Stimulated activated CD4-positive, alpha-beta T cell treated with anti-CD3 and anti-CD28 coated beads, Interleukin-1b, Interleukin-23, amount 100 ng/mL, for 24 hours (primary cell): ENCODE measurements around the gene SERPINI2.
"Not testable (repeated sequence)": the region's sequence is repeated elsewhere in the genome, so short reads cannot be mapped to it uniquely, and the experiment has no call there.

ENCODE experiments used
- DNase-seq, 4 experiments: peaks; one replicate each; pipeline ENCODE4 v3.0.0-alpha.2; 2020; ENCODE audit warnings: low read depth in 4 of 4, low spot score in 1 of 4

The SERPINI2 gene

GRCh38 chr3:167450675-167451074, 23.2 kb downstream of the SERPINI2 start:
- DNase-seq: no peak

GRCh38 chr3:167450195-167450594, 23.6 kb downstream of the SERPINI2 start:
- no peak for DNase-seq

GRCh38 chr3:167445491-167445890, 28.4 kb downstream of the SERPINI2 start:
- DNase-seq: no peak

- DNase-seq: no peak
Measured at GRCh38 chr3:167441256-167441655, 32.6 kb downstream of the SERPINI2 start.

GRCh38 chr3:167437428-167438139, 36.3 kb downstream of the SERPINI2 start:
- no peak for DNase-seq

- DNase-seq: not testable (repeated sequence)
Measured at GRCh38 chr3:167426962-167427361, 46.9 kb downstream of the SERPINI2 start.

GRCh38 chr3:167422396-167422795, 51.4 kb downstream of the SERPINI2 start:
- DNase-seq: not testable (repeated sequence)

GRCh38 chr3:167409611-167410010, 64.2 kb downstream of the SERPINI2 start:
- no peak for DNase-seq

GRCh38 chr3:167406876-167407492, 66.9 kb downstream of the SERPINI2 start:
- DNase-seq: no peak

- DNase-seq: no peak
Measured at GRCh38 chr3:167397826-167398225, 76.0 kb downstream of the SERPINI2 start.

GRCh38 chr3:167396075-167396474, 77.8 kb downstream of the SERPINI2 start:
- no peak for DNase-seq

GRCh38 chr3:167394003-167394402, 79.8 kb downstream of the SERPINI2 start:
- DNase-seq: no peak
